BJ (cell line): ENCODE measurements around the gene HSD17B14. TPM values are rescaled to one million over a fixed set of nuclear protein-coding genes. Genes with fewer than 3 reads are reported as not detected.

Source experiments
- CTCF ChIA-PET: fragments of 350-600 bp; formaldehyde crosslinking; extraction: SDS; loops from one replicate; lab custom pipeline; 2021; ENCODE audit warnings: antibody characterized with exemption, inconsistent platforms; lab: Yijun Ruan, JAX
- POLR2A ChIA-PET: fragments of 300-600 bp; sonication (Branson Sonifier 250); formaldehyde crosslinking; extraction: SDS; loops from one replicate; lab custom pipeline; 2021; ENCODE audit warnings: antibody characterized with exemption; lab: Charles Lee
- DNase-seq: peaks from one replicate; pipeline ENCODE4 v3.0.0-alpha.2; 2011; ENCODE audit warnings: low read depth
- H3K27me3 ChIP-seq: 2 replicates; pipeline ENCODE4 v1.6.0; 2011; ENCODE audit warnings: low read length; ENCODE audit not compliant: control insufficient read depth, insufficient read depth
- H3K36me3 ChIP-seq: 2 replicates; pipeline ENCODE4 v1.5.1; 2011; ENCODE audit warnings: low read length; ENCODE audit not compliant: control insufficient read depth, insufficient read depth
- H3K4me3 ChIP-seq: 2 replicates; pipeline ENCODE4 v1.5.1; 2011; ENCODE audit warnings: low read depth, mild to moderate bottlenecking, control low read depth, low read length
- CTCF ChIP-seq: IDR thresholded peaks from 2 replicates; pipeline ENCODE4 v1.5.1; 2011; ENCODE audit warnings: low read depth, mild to moderate bottlenecking, control low read depth, inconsistent platforms, low read length, moderate library complexity; ENCODE audit not compliant: insufficient read depth
- polyA plus RNA-seq: library from polyadenylated mRNA; depleted of rRNA; stranded (reverse); fragments of >200 nt; gene quantifications from 2 replicates; pipeline ENCODE4 v1.2.3, GENCODE V29; 2011

Gene HSD17B14
- polyA plus RNA-seq, 1 experiment, result 7.6 TPM

- H3K36me3 ChIP-seq, result peaks cover 10% of the 10 kb centered on the region
- DNase-seq, result peak; percentile 15
Observed at GRCh38 chr19:48844472-48844871, 8.2 kb upstream of the HSD17B14 start.

GRCh38 chr19:48842789-48843162, 6.5 kb upstream of the HSD17B14 start:
- no peak overlapping the region for H3K4me3 ChIP-seq
- ChIA-PET POLR2A (no interaction called here), CTCF (interaction anchor here (0.6 to 10.7 kb wide), 33 partner anchors 9 to 255 kb away, joined by 3 to 195 read pairs (median 4); partner anchors contain the start of genes BAX, BCAT2 and CA11)
- no peak for DNase-seq
- no peaks in the 10 kb centered on the region for H3K27me3 ChIP-seq
- peak; percentile 79 for TF ChIP-seq CTCF
- peaks cover 10% of the 10 kb centered on the region for H3K36me3 ChIP-seq

More at GRCh38 chr19:48844472-48844871, 8.2 kb upstream of the HSD17B14 start:
- Histone ChIP-seq H3K4me3 (no peak overlapping the region), H3K27me3 (no peaks in the 10 kb centered on the region)
- TF ChIP-seq CTCF, result peak; percentile 28; the same call in 1 of the 2 replicates
- CTCF ChIA-PET, result interaction anchor here (0.8 to 10.7 kb wide), 8 partner anchors 12 to 155 kb away, joined by 3 to 195 read pairs (median 14); no protein-coding TSS in a partner anchor
- POLR2A ChIA-PET, result interaction anchor here (0.6 kb wide), 3 partner anchors 12 to 145 kb away, joined by 3 to 5 read pairs (median 5); no protein-coding TSS in a partner anchor

- no peaks in the 10 kb centered on the region for H3K27me3 ChIP-seq
- POLR2A ChIA-PET, result no interaction called here
- H3K36me3 ChIP-seq, result peaks cover 7% of the 10 kb centered on the region
- CTCF ChIA-PET, result interaction anchor here (0.6 to 10.7 kb wide), 19 partner anchors 9 to 196 kb away, joined by 3 to 195 read pairs (median 11); partner anchors contain the start of genes BCAT2 and CA11
- TF ChIP-seq CTCF, result no peak
- no peak overlapping the region for H3K4me3 ChIP-seq
- no peak for DNase-seq
Observed at GRCh38 chr19:48841571-48841970, 5.3 kb upstream of the HSD17B14 start.

GRCh38 chr19:48841047-48841446, 4.8 kb upstream of the HSD17B14 start:
- no peak for DNase-seq
- TF ChIP-seq CTCF, result no peak
- Histone ChIP-seq H3K4me3 (no peak overlapping the region), H3K36me3 (peaks cover 6% of the 10 kb centered on the region), H3K27me3 (no peaks in the 10 kb centered on the region)
- ChIA-PET CTCF (interaction anchor here (1.7 to 10.7 kb wide), 9 partner anchors 10 to 195 kb away, joined by 6 to 195 read pairs (median 13); partner anchors contain the start of genes BCAT2 and CA11), POLR2A (no interaction called here)

- Histone ChIP-seq H3K27me3 (no peaks in the 10 kb centered on the region), H3K4me3 (no peak overlapping the region), H3K36me3 (peaks cover 1% of the 10 kb centered on the region; the same call in 1 of the 2 replicates)
- ChIA-PET POLR2A (interaction anchor here (0.6 kb wide), 2 partner anchors 42 to 139 kb away, joined by 3 read pairs; no protein-coding TSS in a partner anchor), CTCF (interaction anchor here (1.2 to 10.7 kb wide), 8 partner anchors 13 to 192 kb away, joined by 3 to 195 read pairs (median 8); partner anchors contain the start of gene CA11)
- no peak for DNase-seq
- TF ChIP-seq CTCF, result no peak
Observed at GRCh38 chr19:48837687-48838086, 1.4 kb upstream of the HSD17B14 start.
